ENCODE measurements around the gene WDR38.

GRCh38 chr9:124858330-124859046 lies 5.2 kb downstream of the WDR38 start:
- TF ChIP-seq CTCF (IDR thresholded peaks at IDR 0.05; ENCODE audit: low read length) (0 out of 2 replicates have a peak, but pooled peaks have one; percentile 25), EZH2 (IDR thresholded peaks at IDR 0.05; ENCODE audit: borderline replicate concordance, low read length) (no peak)
